ENCODE measurements around the gene PICALM. TPM values are rescaled to one million over a fixed set of nuclear protein-coding genes. Genes with fewer than 3 reads are reported as not detected.

The PICALM gene
- total RNA-seq, result 368 and 396 TPM in 2 replicates

GRCh38 chr11:86068951-86069407 lies at the start of gene PICALM:
PICALM (minus strand) TSS chr11:86069084; CDS start chr11:86068780, 304 bp downstream.

Other genes with a start within 250 kb of the PICALM start
- gene CCDC83, start 213.7 kb downstream of the PICALM start, total RNA-seq, result not detected in 2 replicates
- 15.2 and 15.3 TPM in 2 replicates for gene EED, start 175.7 kb upstream of the PICALM start, total RNA-seq
- gene HIKESHI, start 233.2 kb upstream of the PICALM start, total RNA-seq, result 56.2 and 59.6 TPM in 2 replicates

Data from aortic smooth muscle cell (primary cell).